ENCODE data around the gene NLRC3. TPM values are rescaled to one million over a fixed set of nuclear protein-coding genes. Genes with fewer than 3 reads are reported as not detected.

The NLRC3 gene
- total RNA-seq, 3 donors from 2014 or later (not counting 1 experiment from before 2014, with no cell fraction given), result 98.8 to 145 (median 133) TPM

DNA sequence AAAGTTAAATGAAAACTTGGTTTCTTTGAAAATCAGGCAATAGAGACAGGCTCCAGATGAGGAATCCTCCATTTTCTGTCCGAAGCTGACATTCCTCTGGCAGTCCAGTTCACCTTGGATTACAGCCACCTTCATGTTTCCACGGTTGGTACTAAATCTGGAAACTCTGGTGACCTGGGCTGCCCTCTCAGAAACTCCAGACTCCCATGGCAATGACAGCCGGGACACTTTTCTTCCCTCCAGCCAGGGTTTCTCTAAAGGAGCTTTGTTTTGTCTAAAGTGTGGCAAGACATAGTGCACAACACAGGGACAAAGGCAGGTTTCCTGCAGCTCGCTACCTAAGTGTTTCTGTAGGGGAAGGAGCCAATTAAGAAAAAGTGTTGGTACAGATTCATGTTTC is 40.4 kb downstream of the NLRC3 start:
- no peak overlapping the region for H3K27ac ChIP-seq (ENCODE audit: low read length)
- 88% methylated on average over 4 of the region's 4 CpGs for WGBS (ENCODE audit: insufficient coverage)
- Mint-ChIP-seq H3K9me3 (no peaks in the 10 kb centered on the region), H3K27ac (peak overlapping the region; percentile 69 to 77), H3K36me3 (no peaks in the 10 kb centered on the region), H3K4me1 (peaks cover 19 to 26% of the 10 kb centered on the region in 2 donors), H3K27me3 (ENCODE audit: low read depth in 2 of 2) (no peaks in the 10 kb centered on the region), H3K4me3 (no peak overlapping the region)
- no peaks in the 10 kb centered on the region for H3K4me1 ChIP-seq (ENCODE audit: control insufficient read depth, insufficient read depth, low read length)
- peaks cover 19% of the 10 kb centered on the region for H3K36me3 ChIP-seq (ENCODE audit: control insufficient read depth, insufficient read depth, low read length)
- intact Hi-C loops (cut with micrococcal nuclease), result no loop called here
- no peak overlapping the region for H3K4me3 ChIP-seq (ENCODE audit: low read length)
- ATAC-seq (no peak), DNase-seq (no peak)
- no peaks in the 10 kb centered on the region for H3K27me3 ChIP-seq (ENCODE audit: control insufficient read depth, insufficient read depth, low read length)
- H3K9me3 ChIP-seq (ENCODE audit: control insufficient read depth, insufficient read depth, low read length), result no peaks in the 10 kb centered on the region
- TF ChIP-seq, protein P1, sequence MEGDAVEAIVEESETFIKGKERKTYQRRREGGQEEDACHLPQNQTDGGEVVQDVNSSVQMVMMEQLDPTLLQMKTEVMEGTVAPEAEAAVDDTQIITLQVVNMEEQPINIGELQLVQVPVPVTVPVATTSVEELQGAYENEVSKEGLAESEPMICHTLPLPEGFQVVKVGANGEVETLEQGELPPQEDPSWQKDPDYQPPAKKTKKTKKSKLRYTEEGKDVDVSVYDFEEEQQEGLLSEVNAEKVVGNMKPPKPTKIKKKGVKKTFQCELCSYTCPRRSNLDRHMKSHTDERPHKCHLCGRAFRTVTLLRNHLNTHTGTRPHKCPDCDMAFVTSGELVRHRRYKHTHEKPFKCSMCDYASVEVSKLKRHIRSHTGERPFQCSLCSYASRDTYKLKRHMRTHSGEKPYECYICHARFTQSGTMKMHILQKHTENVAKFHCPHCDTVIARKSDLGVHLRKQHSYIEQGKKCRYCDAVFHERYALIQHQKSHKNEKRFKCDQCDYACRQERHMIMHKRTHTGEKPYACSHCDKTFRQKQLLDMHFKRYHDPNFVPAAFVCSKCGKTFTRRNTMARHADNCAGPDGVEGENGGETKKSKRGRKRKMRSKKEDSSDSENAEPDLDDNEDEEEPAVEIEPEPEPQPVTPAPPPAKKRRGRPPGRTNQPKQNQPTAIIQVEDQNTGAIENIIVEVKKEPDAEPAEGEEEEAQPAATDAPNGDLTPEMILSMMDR (IDR thresholded peaks at IDR 0.05), result no peak

DNA sequence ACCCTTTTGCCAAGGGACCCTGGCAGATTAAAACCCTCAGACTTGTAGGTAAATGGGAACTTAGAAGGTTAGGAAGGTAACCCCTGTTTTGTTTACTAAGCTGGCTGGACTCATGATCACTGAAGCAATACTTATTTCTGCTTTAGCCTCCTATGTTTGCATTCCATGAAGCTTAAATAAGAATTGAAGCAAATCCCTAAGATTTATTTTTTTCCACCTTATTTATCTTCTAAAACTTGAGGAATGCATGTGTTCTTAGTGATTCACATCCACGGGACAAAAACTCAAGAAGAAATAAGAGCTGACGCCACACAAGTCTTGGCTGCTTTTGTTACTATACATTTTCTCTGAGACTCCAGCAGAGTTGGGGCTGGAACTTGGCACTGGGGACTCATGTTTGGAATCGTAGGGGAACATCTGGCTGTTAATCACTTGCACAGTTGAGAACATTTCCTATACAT is 40.9 kb downstream of the NLRC3 start:
- ATAC-seq, result no peak
- H3K27ac Mint-ChIP-seq, result peak overlapping the region; percentile 77
- Histone ChIP-seq H3K9me3 (ENCODE audit: control insufficient read depth, insufficient read depth, low read length) (no peaks in the 10 kb centered on the region), H3K4me1 (ENCODE audit: control insufficient read depth, insufficient read depth, low read length) (no peaks in the 10 kb centered on the region), H3K27me3 (ENCODE audit: control insufficient read depth, insufficient read depth, low read length) (no peaks in the 10 kb centered on the region), H3K27ac (ENCODE audit: low read length) (no peak overlapping the region), H3K36me3 (ENCODE audit: control insufficient read depth, insufficient read depth, low read length) (peaks cover 15% of the 10 kb centered on the region), H3K4me3 (ENCODE audit: low read length) (no peak overlapping the region)
- peaks cover 19 to 26% of the 10 kb centered on the region in 2 donors for H3K4me1 Mint-ChIP-seq
- no peaks in the 10 kb centered on the region for H3K36me3 Mint-ChIP-seq
- TF ChIP-seq, protein P1 (IDR thresholded peaks at IDR 0.05), result no peak
- WGBS (ENCODE audit: insufficient coverage), result 95% methylated on average over 3 of the region's 3 CpGs
- intact Hi-C loops (cut with micrococcal nuclease), result no loop called here
- no peaks in the 10 kb centered on the region for H3K9me3 Mint-ChIP-seq
- DNase-seq, result no peak
- H3K27me3 Mint-ChIP-seq (ENCODE audit: low read depth in 2 of 2), result no peaks in the 10 kb centered on the region
- no peak overlapping the region for H3K4me3 Mint-ChIP-seq

DNA sequence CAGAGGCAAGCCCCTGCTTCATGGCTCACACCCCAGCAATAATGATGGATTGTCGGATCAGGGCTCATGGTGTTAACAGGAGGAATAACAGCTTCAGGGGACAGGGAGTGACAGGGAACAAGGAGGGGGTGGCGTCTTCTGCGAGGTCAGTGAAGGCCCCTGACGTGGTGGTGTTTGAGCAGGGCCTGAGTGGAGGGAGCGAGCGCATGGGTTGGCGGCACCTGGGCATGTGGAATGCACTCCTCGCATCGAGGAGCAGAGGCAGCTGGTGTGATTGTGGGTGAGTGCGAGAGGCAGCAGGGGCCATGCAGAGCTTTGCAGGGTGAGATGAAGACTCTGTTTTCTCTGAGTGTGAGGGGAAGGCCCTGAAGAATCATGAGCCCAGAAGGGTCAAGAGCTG is 43.1 kb downstream of the NLRC3 start:
- H3K9me3 ChIP-seq (ENCODE audit: control insufficient read depth, insufficient read depth, low read length), result no peaks in the 10 kb centered on the region
- no peaks in the 10 kb centered on the region for H3K36me3 Mint-ChIP-seq
- H3K27ac ChIP-seq (ENCODE audit: low read length), result no peak overlapping the region

More for the DNA sequence above, 43.1 kb downstream of the NLRC3 start:
- TF ChIP-seq, protein P1 (IDR thresholded peaks at IDR 0.05), result no peak
- DNase-seq (no peak), ATAC-seq (no peak)
- intact Hi-C loops (cut with micrococcal nuclease), result no loop called here
- Mint-ChIP-seq H3K27me3 (ENCODE audit: low read depth in 2 of 2) (no peaks in the 10 kb centered on the region), H3K4me1 (peaks cover 19% of the 10 kb centered on the region in 2 donors), H3K4me3 (no peak overlapping the region), H3K9me3 (no peaks in the 10 kb centered on the region), H3K27ac (peak overlapping the region; percentile 71 to 77)
- Histone ChIP-seq H3K36me3 (ENCODE audit: control insufficient read depth, insufficient read depth, low read length) (peaks cover under 1% of the 10 kb centered on the region), H3K27me3 (ENCODE audit: control insufficient read depth, insufficient read depth, low read length) (no peaks in the 10 kb centered on the region), H3K4me1 (ENCODE audit: control insufficient read depth, insufficient read depth, low read length) (no peaks in the 10 kb centered on the region), H3K4me3 (ENCODE audit: low read length) (no peak overlapping the region)
- 95% methylated on average over 10 of the region's 10 CpGs for WGBS (ENCODE audit: insufficient coverage)

All from natural killer cell (primary cell).